HG02943 (cell line): ENCODE results near the gene PLPP2.

Source experiments
- ATAC-seq: cut with Tn5 transposase; IDR thresholded peaks from one replicate; pipeline ENCODE4 v1.9.1; 2021; ENCODE audit warnings: mild to moderate bottlenecking, low read depth, moderate library complexity; ENCODE audit not compliant: unreplicated experiment

Gene PLPP2

GRCh38 chr19:291006-291521 is at the start of gene PLPP2:
Gene PLPP2 (minus strand): TSS chr19:291403. CDS start chr19:291336, 67 bp downstream.
- no peak for ATAC-seq

- ATAC-seq = no peak
Measured at GRCh38 chr19:340620-341385, 49.6 kb upstream of the PLPP2 start.

GRCh38 chr19:339262-339887 is 48.2 kb upstream of the PLPP2 start:
- ATAC-seq = no peak

- no peak for ATAC-seq
Measured at GRCh38 chr19:338421-338820, 47.2 kb upstream of the PLPP2 start.

- no peak for ATAC-seq
Measured at GRCh38 chr19:336067-336614, 44.9 kb upstream of the PLPP2 start.

- no peak for ATAC-seq
Measured at GRCh38 chr19:335486-336066, 44.4 kb upstream of the PLPP2 start.

GRCh38 chr19:335072-335471 is 43.9 kb upstream of the PLPP2 start:
- ATAC-seq = no peak

GRCh38 chr19:334296-335071 is 43.3 kb upstream of the PLPP2 start:
- ATAC-seq = no peak

- no peak for ATAC-seq
Measured at GRCh38 chr19:330503-330902, 39.3 kb upstream of the PLPP2 start.

GRCh38 chr19:329876-330275 is 38.7 kb upstream of the PLPP2 start:
- ATAC-seq = no peak

GRCh38 chr19:328025-328505 is 36.9 kb upstream of the PLPP2 start:
- no peak for ATAC-seq

- no peak for ATAC-seq
Measured at GRCh38 chr19:327291-328024, 36.3 kb upstream of the PLPP2 start.

- ATAC-seq = no peak
Measured at GRCh38 chr19:326871-327270, 35.7 kb upstream of the PLPP2 start.

- no peak for ATAC-seq
Measured at GRCh38 chr19:325937-326565, 34.8 kb upstream of the PLPP2 start.

GRCh38 chr19:325173-325936 is 34.2 kb upstream of the PLPP2 start:
- no peak for ATAC-seq

GRCh38 chr19:324716-325115 is 33.5 kb upstream of the PLPP2 start:
- no peak for ATAC-seq

GRCh38 chr19:322616-323015 is 31.4 kb upstream of the PLPP2 start:
- ATAC-seq = no peak

GRCh38 chr19:318509-318774 is 27.2 kb upstream of the PLPP2 start:
- no peak for ATAC-seq
